ENCODE data around the gene UBE2H. TPM values are rescaled to one million over a fixed set of nuclear protein-coding genes. Genes with fewer than 3 reads are reported as not detected.
"Not testable (repeated sequence)": the region's sequence is repeated elsewhere in the genome, so short reads cannot be mapped to it uniquely, and the experiment has no call there.

Gene UBE2H
- total and polyA plus RNA-seq, 2 experiments from 2014 or later: 73.4 to 98.9 TPM

DNA sequence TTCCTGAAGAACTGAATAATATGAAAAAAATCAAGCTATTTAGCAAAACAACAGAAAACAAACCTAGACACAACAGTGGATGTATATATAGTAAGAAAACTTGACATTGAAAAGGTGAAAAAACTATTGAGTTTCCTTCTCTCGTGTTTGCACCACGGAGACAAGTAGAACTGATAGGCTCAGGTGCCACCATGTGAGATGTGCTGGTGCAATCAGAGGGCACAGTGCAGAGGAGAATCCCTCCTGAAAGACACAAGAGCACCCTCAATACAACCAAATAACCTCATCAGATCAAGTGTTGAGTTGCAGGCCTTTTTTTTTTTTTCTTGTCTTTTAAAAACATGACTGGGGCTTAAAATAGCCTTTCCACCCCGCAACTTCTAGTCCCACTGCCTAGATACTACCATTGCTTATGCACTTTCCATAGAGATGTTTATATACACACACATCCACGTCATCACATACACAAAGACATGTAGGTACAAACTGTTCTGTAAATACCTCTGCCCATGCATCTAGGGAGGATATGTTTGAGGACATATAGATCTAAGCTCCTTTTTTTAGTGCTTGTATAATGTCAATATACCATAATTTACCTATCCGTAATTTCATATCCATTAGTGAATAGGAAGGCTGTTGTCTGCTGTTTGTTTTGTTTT lies 54.1 kb downstream of the UBE2H start:
- no peaks in the 10 kb centered on the region for H3K27me3 ChIP-seq
- H3K27ac ChIP-seq: no peak overlapping the region
- WGBS (ENCODE audit: low lambda C conversion rate, missing lambda C conversion rate): 80% methylated on average over 5 of the region's 5 CpGs
- H3K4me1 ChIP-seq (ENCODE audit: insufficient read depth): no peaks in the 10 kb centered on the region
- H2AFZ ChIP-seq: no peak overlapping the region
- no peak overlapping the region for H3K4me2 ChIP-seq
- H3K79me2 ChIP-seq: peaks cover 97% of the 10 kb centered on the region
- peaks cover 59% of the 10 kb centered on the region for H4K20me1 ChIP-seq (ENCODE audit: insufficient read depth, poor library complexity, severe bottlenecking)
- TF ChIP-seq, protein P1, sequence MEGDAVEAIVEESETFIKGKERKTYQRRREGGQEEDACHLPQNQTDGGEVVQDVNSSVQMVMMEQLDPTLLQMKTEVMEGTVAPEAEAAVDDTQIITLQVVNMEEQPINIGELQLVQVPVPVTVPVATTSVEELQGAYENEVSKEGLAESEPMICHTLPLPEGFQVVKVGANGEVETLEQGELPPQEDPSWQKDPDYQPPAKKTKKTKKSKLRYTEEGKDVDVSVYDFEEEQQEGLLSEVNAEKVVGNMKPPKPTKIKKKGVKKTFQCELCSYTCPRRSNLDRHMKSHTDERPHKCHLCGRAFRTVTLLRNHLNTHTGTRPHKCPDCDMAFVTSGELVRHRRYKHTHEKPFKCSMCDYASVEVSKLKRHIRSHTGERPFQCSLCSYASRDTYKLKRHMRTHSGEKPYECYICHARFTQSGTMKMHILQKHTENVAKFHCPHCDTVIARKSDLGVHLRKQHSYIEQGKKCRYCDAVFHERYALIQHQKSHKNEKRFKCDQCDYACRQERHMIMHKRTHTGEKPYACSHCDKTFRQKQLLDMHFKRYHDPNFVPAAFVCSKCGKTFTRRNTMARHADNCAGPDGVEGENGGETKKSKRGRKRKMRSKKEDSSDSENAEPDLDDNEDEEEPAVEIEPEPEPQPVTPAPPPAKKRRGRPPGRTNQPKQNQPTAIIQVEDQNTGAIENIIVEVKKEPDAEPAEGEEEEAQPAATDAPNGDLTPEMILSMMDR (IDR thresholded peaks at IDR 0.05; ENCODE audit: poor library complexity): no peak
- no peak for TF ChIP-seq EZH2 (IDR thresholded peaks at IDR 0.05; ENCODE audit: borderline replicate concordance)
- TF ChIP-seq EZH2phosphoT487 (IDR thresholded peaks at IDR 0.05; ENCODE audit: low read depth, severe bottlenecking, unreplicated experiment): no peak
- H3K9me2 ChIP-seq (replicated peaks; ENCODE audit: insufficient read depth): no peaks in the 10 kb centered on the region
- DNase-seq (ENCODE audit: low spot score): no peak
- H3K36me3 ChIP-seq (replicated peaks; ENCODE audit: insufficient read depth, low read depth): no peaks in the 10 kb centered on the region
- H3K4me3 ChIP-seq: no peak overlapping the region
- H3K9me3 ChIP-seq (ENCODE audit: low read depth): no peaks in the 10 kb centered on the region

GRCh38 chr7:129898007-129898406 lies 54.8 kb downstream of the UBE2H start:
- no peak for DNase-seq (ENCODE audit: low spot score)
- Histone ChIP-seq H4K20me1 (ENCODE audit: insufficient read depth, poor library complexity, severe bottlenecking) (peaks cover 62% of the 10 kb centered on the region), H3K79me2 (peaks cover 97% of the 10 kb centered on the region), H3K9me2 (replicated peaks; ENCODE audit: insufficient read depth) (no peaks in the 10 kb centered on the region), H3K4me1 (ENCODE audit: insufficient read depth) (no peaks in the 10 kb centered on the region), H3K27me3 (no peaks in the 10 kb centered on the region), H3K4me2 (no peak overlapping the region), H2AFZ (no peak overlapping the region), H3K27ac (no peak overlapping the region), H3K9me3 (ENCODE audit: low read depth) (no peaks in the 10 kb centered on the region), H3K4me3 (no peak overlapping the region), H3K36me3 (replicated peaks; ENCODE audit: insufficient read depth, low read depth) (no peaks in the 10 kb centered on the region)
- TF ChIP-seq EZH2phosphoT487 (IDR thresholded peaks at IDR 0.05; ENCODE audit: low read depth, severe bottlenecking, unreplicated experiment): no peak
- TF ChIP-seq EZH2 (IDR thresholded peaks at IDR 0.05; ENCODE audit: borderline replicate concordance): no peak
- TF ChIP-seq, protein P1 (IDR thresholded peaks at IDR 0.05; ENCODE audit: poor library complexity): no peak

- Histone ChIP-seq H3K9me3 (ENCODE audit: low read depth) (no peaks in the 10 kb centered on the region), H3K27ac (no peak overlapping the region), H3K27me3 (no peaks in the 10 kb centered on the region), H3K36me3 (replicated peaks; ENCODE audit: insufficient read depth, low read depth) (no peaks in the 10 kb centered on the region), H3K79me2 (peaks cover 96% of the 10 kb centered on the region), H3K4me1 (ENCODE audit: insufficient read depth) (no peaks in the 10 kb centered on the region), H3K9me2 (replicated peaks; ENCODE audit: insufficient read depth) (no peaks in the 10 kb centered on the region), H3K4me3 (no peak overlapping the region), H4K20me1 (ENCODE audit: insufficient read depth, poor library complexity, severe bottlenecking) (peaks cover 58% of the 10 kb centered on the region), H2AFZ (no peak overlapping the region), H3K4me2 (no peak overlapping the region)
- whole genome bisulfite sequencing (ENCODE audit: low lambda C conversion rate, missing lambda C conversion rate): 86% methylated on average over 6 of the region's 6 CpGs
- TF ChIP-seq, protein P1 (IDR thresholded peaks at IDR 0.05; ENCODE audit: poor library complexity): no peak
- no peak for TF ChIP-seq EZH2 (IDR thresholded peaks at IDR 0.05; ENCODE audit: borderline replicate concordance)
- no peak for DNase-seq (ENCODE audit: low spot score)
Observed at GRCh38 chr7:129896568-129897382, 56.0 kb downstream of the UBE2H start.

DNA sequence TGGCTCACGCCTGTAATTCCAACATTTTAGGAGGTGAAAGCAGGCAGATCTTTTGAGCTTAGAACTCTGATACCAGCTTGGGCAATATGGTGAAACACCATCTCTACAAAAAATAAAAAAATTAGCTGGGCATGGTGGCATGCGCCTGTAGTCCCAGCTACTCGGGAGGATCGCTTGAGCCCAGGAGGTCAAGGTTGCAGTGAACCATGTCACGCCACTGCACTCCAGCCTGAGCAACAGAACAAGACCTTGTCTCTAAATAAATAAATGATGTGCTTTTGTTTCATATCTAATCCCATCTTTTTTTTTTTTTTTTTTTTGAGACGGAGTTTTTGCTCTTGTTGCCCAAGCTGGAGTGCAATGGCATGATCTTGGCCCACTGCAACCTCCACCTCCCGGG lies 58.6 kb downstream of the UBE2H start:
- H2AFZ ChIP-seq: not testable (repeated sequence)

More for the DNA sequence above, 58.6 kb downstream of the UBE2H start:
- not testable (repeated sequence) for H3K9me3 ChIP-seq (ENCODE audit: low read depth); DNase-seq (ENCODE audit: low spot score); H3K27me3 ChIP-seq; H3K4me3 ChIP-seq; H3K9me2 ChIP-seq (replicated peaks; ENCODE audit: insufficient read depth); H3K4me1 ChIP-seq (ENCODE audit: insufficient read depth); H3K36me3 ChIP-seq (replicated peaks; ENCODE audit: insufficient read depth, low read depth); H3K4me2 ChIP-seq; H3K27ac ChIP-seq
- Histone ChIP-seq H3K79me2 (peaks cover 94% of the 10 kb centered on the region), H4K20me1 (ENCODE audit: insufficient read depth, poor library complexity, severe bottlenecking) (peaks cover 63% of the 10 kb centered on the region)
- 97% methylated on average over 7 of the region's 7 CpGs for WGBS (ENCODE audit: low lambda C conversion rate, missing lambda C conversion rate)
